Activated CD4-positive, alpha-beta T cell treated with anti-CD3 and anti-CD28 coated beads for 48 hours (primary cell): ENCODE data around the gene CREBBP.

Experiments
- DNase-seq: peaks from one replicate; pipeline ENCODE4 v3.0.0-alpha.2; 2020

The CREBBP gene

GRCh38 chr16:3823427-3823826, 57.1 kb downstream of the CREBBP start:
- no peak for DNase-seq

GRCh38 chr16:3822366-3823045, 58.0 kb downstream of the CREBBP start:
- no peak for DNase-seq

GRCh38 chr16:3821184-3821583, 59.3 kb downstream of the CREBBP start:
- DNase-seq: no peak

DNA sequence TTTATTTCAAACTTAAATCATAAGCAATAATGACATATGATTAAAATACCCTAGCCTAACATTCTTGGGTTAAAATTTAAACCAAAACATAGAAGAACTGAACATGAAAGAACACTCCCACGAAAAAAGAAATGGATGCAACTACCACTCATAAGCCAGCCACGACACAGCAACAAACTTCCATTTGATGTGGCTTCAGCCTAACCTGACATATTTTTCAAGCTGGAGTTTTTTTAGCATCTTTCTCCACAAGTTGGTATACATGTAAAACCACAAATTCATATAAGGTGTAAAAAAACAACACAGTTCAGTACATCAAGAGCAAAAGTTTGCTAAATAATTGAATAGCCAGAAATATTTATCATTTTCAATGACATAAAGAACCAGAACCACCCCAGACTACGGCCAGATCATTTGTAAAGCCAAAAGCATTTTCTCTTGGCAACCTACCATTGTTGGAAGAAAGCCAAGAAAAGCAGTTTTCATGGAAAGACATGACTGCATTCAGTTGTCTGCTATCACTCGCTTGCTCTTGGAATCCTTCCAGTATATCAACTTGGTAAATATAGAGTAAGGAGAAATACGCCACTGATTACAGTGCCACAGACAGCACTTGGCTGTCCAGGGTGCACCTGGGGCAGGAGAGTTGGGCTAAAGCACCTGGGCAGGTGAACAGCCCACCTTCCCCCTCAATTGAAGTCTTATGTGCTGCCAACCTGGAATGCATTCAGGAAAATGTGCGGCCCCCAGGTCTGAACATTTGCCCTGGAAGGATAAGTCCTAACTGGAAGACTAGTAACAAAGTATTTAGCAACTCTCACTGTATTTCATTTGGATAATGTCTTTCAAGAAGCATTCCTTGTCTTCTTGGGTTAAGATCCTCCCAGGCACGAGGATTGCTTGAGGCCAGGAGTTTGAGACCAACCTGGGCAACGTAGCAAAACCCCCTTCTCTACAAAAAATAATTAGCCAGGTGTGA, 60.5 kb downstream of the CREBBP start:
- no peak for DNase-seq

GRCh38 chr16:3819175-3819527, 61.4 kb downstream of the CREBBP start:
- DNase-seq: no peak

- no peak for DNase-seq
These were observed 64.2 kb downstream of the CREBBP start for GRCh38 chr16:3816326-3816725.

DNA sequence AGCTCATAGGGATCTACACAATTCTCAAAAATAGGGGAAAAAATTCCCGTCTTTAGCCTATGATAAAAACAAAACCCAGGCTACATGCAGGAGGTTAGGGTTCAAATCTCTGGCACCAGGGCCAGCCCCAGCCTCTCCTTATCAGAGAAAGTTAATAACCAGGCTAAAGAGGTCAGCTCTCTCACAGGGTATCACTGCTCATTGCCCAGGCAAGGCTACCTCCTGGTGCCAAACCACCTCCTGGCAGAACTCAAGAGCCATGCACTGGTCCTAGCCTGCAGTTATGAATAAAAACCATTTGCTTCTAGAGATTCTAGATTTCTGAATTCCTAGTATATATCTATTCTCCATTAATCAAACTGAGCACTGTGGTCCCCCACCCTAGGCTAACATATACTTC, 65.8 kb downstream of the CREBBP start:
- DNase-seq: no peak

- no peak for DNase-seq
These were observed 67.9 kb downstream of the CREBBP start for GRCh38 chr16:3812469-3813172.

DNA sequence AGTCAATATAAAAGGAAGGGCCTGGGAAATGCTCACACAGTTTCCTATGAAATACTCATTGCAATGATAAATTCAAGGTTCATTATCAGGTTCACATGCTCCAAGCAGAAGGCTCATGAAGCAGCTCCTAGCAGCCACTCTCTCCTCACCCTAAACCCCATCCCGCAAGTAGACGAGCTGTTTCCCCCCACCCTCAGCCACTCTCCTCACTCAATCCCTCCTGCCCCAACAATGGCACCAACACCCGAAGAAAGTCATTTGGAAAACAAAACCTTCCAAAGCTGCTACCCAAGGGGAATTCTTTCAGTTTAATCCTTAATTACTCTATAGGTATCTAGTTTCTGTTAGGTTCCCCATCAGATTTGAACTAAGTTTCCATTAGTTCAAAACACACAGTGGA, 69.7 kb downstream of the CREBBP start:
- DNase-seq: no peak

- DNase-seq: peak; percentile 30
These were observed 70.3 kb downstream of the CREBBP start for GRCh38 chr16:3810198-3810664.

DNA sequence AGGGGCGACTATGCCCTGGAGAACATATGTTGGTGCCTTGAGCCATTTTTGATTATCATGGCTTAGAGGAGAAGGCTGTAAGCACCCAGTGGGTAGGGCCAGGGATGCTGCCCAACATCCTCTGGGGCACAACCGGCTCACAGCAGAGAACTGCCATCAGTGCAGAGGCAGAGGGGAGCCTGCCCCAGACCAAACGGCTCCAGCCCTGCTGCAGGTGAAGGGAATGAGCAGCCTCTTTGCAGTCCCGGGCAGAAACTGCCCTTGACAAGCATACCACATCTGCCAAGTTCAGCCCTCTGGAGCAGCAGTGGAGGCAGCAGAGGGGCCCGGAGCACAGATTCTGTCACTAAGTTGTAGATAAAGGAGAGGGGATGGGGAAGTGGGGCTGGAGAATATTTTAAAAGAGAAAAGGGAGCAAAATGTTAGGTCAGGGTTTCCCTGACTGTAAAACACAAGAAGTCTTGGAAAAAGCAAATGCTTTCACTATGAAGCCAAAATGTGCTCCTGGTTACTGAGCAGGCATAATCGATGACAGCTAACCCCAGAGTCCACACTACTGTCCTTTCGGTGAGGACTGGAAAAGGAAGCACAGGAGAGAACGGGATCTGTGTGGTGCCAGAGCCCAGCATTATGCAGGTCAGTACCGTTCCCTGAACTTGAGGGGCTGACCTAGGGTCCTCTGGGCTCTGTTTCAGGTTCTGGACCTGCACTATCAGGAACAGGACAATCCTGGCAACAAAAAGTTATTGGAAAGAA, 72.0 kb downstream of the CREBBP start:
- DNase-seq: no peak

- DNase-seq: no peak
These were observed 72.9 kb downstream of the CREBBP start for GRCh38 chr16:3807425-3808123.

DNA sequence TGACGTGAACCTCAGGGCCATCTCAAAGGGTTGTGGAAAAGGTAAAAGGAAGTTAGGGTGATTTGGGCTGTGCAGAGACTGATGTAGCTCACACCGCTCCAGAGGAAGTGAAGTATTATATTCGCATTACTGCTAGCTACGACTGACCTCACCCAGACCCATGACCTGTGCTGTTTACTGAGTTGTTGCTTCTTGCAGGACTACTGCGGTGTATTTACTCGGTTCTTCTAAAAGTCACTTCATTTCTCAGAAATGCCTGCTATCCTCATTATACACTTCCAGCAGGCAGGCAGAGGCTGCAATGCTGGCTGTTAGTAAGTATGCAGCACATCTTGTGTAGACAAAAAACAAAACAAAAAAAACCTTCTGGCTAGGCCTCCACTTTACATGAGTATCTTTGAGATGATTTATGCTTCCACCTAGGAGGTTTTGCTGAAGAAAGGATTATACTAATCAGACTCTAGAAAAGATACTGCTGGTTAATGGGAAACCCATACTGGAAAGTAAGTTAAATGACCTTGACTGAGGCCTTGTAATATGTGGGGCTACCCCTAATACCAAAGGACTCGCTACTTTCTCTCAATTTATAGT, 76.0 kb downstream of the CREBBP start:
- no peak for DNase-seq

- DNase-seq: no peak
These were observed 79.8 kb downstream of the CREBBP start for GRCh38 chr16:3800477-3801270.

- DNase-seq: no peak
These were observed 80.5 kb downstream of the CREBBP start for GRCh38 chr16:3800019-3800418.

DNA sequence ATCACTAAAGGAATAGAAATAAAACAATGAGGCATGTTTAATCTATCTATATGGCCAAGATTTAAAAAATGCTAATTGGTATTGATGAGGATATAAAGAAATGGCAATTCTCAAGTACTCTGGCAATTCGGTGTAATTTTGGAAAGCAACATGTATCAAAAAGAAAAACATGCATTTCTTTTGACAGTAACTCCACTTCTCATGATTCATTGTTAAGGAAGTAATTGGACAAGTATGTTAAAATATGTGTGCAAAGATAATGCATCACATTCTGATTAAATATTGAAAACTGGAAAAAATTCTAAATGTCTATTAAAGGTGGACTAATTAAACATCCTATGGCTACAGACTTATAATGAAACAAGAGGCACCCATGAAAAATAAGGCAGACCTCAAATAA, 81.2 kb downstream of the CREBBP start:
- DNase-seq: no peak

- no peak for DNase-seq
These were observed 81.7 kb downstream of the CREBBP start for GRCh38 chr16:3798838-3799237.

DNA sequence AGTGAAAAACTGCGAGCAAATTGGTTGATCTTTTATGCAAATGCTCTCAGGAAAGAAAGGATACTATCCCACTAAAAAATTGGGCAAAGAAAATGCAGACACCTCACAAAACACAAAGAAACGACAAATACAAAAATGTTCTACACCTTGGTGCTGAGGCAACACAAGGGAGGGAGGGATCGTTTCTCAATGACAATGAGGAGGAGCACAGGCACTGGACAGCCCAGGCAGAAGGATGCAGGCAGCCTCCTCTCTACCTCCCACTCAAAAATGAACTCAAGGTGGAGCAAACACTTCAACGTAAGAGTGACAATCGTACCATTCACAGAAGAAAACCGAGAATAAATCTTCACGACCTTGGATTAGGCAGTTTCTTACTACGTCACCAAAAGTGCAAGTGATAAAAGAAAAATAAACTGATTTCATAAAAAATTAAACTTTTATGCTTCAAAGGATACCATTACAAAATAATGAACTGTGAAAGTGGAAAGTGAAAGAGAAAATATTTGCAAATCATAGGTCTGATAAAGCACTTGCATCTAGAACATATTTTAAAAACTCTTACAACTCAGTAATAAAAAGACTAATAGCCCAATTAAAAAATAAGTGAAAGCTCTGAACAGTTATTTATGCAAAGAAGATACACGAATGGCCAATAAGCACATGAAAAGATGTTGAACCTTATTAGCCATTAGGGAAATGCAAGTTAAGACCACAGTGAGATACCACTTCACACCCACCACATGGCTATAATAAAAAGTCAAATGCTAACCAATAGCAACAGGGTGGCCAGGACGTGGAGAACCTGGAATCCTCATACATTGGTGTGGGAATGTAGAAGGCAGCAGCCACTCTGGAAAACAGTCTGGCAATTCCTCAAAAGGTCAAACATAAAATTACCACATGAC, 82.4 kb downstream of the CREBBP start:
- DNase-seq: no peak

DNA sequence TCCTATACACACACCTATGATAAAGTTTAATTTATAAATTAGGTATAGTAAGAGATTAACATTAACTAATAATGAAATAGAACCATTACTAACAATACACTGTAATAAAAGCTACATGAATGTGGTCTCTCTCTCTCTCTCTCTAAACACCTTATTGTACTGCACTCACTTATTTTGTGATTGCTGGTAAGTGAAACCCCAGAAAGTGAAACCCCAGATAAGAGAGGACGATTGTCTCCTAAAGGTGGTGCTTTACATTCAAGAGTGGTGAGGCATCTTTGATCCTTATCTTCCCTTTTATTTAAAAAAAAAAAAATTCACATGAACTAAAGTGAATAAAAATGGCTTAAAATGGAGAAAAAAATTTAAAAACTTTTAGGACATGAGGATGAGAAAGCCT, 83.0 kb downstream of the CREBBP start:
- no peak for DNase-seq

DNA sequence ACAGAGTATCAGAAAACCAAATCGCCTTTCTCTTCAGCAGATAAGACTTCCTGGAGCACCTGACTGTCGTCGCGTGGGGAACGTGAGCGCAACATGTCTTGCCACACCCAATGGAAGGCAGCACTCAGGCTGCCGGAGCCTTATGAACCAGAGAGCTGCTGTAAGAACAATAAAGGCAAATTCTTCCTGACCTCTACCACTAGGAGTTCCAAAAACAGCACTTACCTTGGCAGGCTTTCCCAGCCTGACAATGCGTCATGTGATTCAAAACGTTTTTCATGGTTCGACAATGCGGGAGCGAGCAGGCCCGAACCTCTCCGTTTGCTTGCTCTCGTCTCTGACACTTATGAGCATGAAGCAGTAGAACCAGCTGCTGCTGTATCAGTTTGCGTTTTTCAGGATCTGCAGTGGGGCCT, 87.3 kb downstream of the CREBBP start:
- DNase-seq: no peak
